Astrocyte (in vitro differentiated cells and primary cell): ENCODE data around the gene SMAD3. TPM values are rescaled to one million over a fixed set of nuclear protein-coding genes. Genes with fewer than 3 reads are reported as not detected.

Experiments
- DNase-seq: peaks from one replicate; pipeline ENCODE4 v3.0.0-alpha.2; 2010; ENCODE audit warnings: low read depth
- FAIRE-seq: peaks from 2 replicates; lab custom pipeline; 2011; peaks lifted over from hg19 to GRCh38; lab: Jason Lieb, UNC
- H2AFZ ChIP-seq: 2 replicates; pipeline ENCODE4 v1.6.0; 2012; ENCODE audit warnings: low read depth, low read length, inconsistent platforms
- H3K27ac ChIP-seq: 2 replicates; pipeline ENCODE4 v1.5.1; 2011; ENCODE audit warnings: low read depth, low read length, inconsistent platforms
- H3K27me3 ChIP-seq: 2 replicates; pipeline ENCODE4 v1.6.0; 2011; ENCODE audit warnings: low read length, inconsistent platforms; ENCODE audit not compliant: insufficient read depth
- H3K36me3 ChIP-seq: 2 replicates; pipeline ENCODE4 v1.5.1; 2011; ENCODE audit warnings: low read length, inconsistent platforms; ENCODE audit not compliant: insufficient read depth
- H3K4me1 ChIP-seq: 2 replicates; pipeline ENCODE4 v1.5.1; 2011; ENCODE audit warnings: low read length, inconsistent platforms; ENCODE audit not compliant: insufficient read depth
- H3K4me2 ChIP-seq: 2 replicates; pipeline ENCODE4 v1.6.0; 2012; ENCODE audit warnings: low read length, inconsistent platforms
- H3K4me3 ChIP-seq: 2 replicates; pipeline ENCODE4 v1.5.1; 2011; ENCODE audit warnings: low read depth, mild to moderate bottlenecking, low read length, inconsistent platforms; ENCODE audit not compliant: insufficient read depth
- H3K79me2 ChIP-seq: 2 replicates; pipeline ENCODE4 v1.6.0; 2012; ENCODE audit warnings: mild to moderate bottlenecking, low read length, inconsistent platforms; ENCODE audit not compliant: insufficient read depth
- H3K9ac ChIP-seq: 2 replicates; pipeline ENCODE4 v1.6.0; 2012; ENCODE audit warnings: mild to moderate bottlenecking, low read length, inconsistent platforms
- H3K9me3 ChIP-seq: 2 replicates; pipeline ENCODE4 v1.5.1; 2012; ENCODE audit warnings: low read depth, mild to moderate bottlenecking, low read length, inconsistent platforms; ENCODE audit not compliant: insufficient read depth
- H4K20me1 ChIP-seq: 2 replicates; pipeline ENCODE4 v1.6.0; 2012; ENCODE audit warnings: low read length, inconsistent platforms; ENCODE audit not compliant: insufficient read depth
- H3K27ac Mint-ChIP-seq: one replicate; pipeline ENCODE4 v1.8.0; 2021; ENCODE audit warnings: mild to moderate bottlenecking, mixed read lengths; ENCODE audit not compliant: unreplicated experiment
- H3K27me3 Mint-ChIP-seq: one replicate; pipeline ENCODE4 v1.8.0; 2021; ENCODE audit warnings: low read depth, mixed read lengths; ENCODE audit not compliant: unreplicated experiment
- H3K36me3 Mint-ChIP-seq: one replicate; pipeline ENCODE4 v1.8.0; 2021; ENCODE audit warnings: low read depth, mixed read lengths; ENCODE audit not compliant: unreplicated experiment
- H3K4me1 Mint-ChIP-seq: one replicate; pipeline ENCODE4 v1.8.0; 2021; ENCODE audit warnings: low read depth, mixed read lengths; ENCODE audit not compliant: unreplicated experiment
- H3K4me3 Mint-ChIP-seq: one replicate; pipeline ENCODE4 v1.8.0; 2021; ENCODE audit warnings: mild to moderate bottlenecking, moderate library complexity, mixed read lengths; ENCODE audit not compliant: unreplicated experiment
- H3K9me3 Mint-ChIP-seq: one replicate; pipeline ENCODE4 v1.8.0; 2021; ENCODE audit warnings: mild to moderate bottlenecking, mixed read lengths; ENCODE audit not compliant: unreplicated experiment
- EZH2 ChIP-seq: IDR thresholded peaks from 2 replicates; pipeline ENCODE4 v1.6.1; 2012; ENCODE audit warnings: mild to moderate bottlenecking, low read length, inconsistent platforms; ENCODE audit not compliant: insufficient read depth
- total RNA-seq: library from RNA; stranded (reverse); gene quantifications from 2 replicates; pipeline ENCODE4 v1.2.1, GENCODE V29; 2021
- TF ChIP-seq, protein P1 (sequence below): IDR thresholded peaks from 2 replicates; pipeline ENCODE4 v1.5.1; 2011; ENCODE audit warnings: low read depth, mild to moderate bottlenecking, inconsistent platforms, low read length, moderate library complexity; ENCODE audit not compliant: insufficient read depth

The SMAD3 gene
- total RNA-seq, 1 donor from 2014 or later, result 78.0 TPM

DNA sequence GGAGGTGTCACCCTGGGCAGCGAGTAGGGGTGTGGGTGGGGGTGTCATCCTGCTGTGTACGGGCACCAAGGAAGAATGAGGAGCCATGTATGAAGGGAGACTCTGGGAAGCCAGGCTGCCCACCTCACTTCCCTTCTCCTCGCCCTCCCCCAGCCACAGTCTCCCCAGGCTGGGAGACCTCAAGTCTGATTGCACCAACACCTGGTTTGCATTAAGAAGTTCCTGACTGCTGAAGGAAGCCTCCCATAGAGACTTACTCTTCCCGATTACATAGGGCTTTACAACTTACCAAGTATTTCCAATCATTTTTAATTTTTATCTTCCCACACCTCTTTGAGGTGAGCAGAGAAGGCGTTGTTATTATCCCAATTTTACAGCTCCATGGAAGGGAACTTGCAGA lies 29.5 kb upstream of the SMAD3 start:
- no peak overlapping the region for H3K27ac ChIP-seq
- peaks cover 12% of the 10 kb centered on the region for H3K27me3 Mint-ChIP-seq
- no peaks in the 10 kb centered on the region for H3K9me3 Mint-ChIP-seq
- H3K4me1 ChIP-seq, result peaks cover 25% of the 10 kb centered on the region
- no peaks in the 10 kb centered on the region for H3K79me2 ChIP-seq
- FAIRE-seq (no peak), DNase-seq (no peak)
- no peak overlapping the region for H3K4me3 ChIP-seq
- peaks cover 31% of the 10 kb centered on the region for H3K4me1 Mint-ChIP-seq
- H3K4me2 ChIP-seq, result no peak overlapping the region
- H3K27ac Mint-ChIP-seq, result no peak overlapping the region
- H3K36me3 Mint-ChIP-seq, result no peaks in the 10 kb centered on the region
- peaks cover 8% of the 10 kb centered on the region for H3K27me3 ChIP-seq
- no peak overlapping the region for H3K9ac ChIP-seq
- no peaks in the 10 kb centered on the region for H3K9me3 ChIP-seq
- no peak overlapping the region for H2AFZ ChIP-seq
- H3K4me3 Mint-ChIP-seq, result no peak overlapping the region
- H4K20me1 ChIP-seq, result no peaks in the 10 kb centered on the region
- H3K36me3 ChIP-seq, result no peaks in the 10 kb centered on the region
- no peak for TF ChIP-seq EZH2
- TF ChIP-seq, protein P1, sequence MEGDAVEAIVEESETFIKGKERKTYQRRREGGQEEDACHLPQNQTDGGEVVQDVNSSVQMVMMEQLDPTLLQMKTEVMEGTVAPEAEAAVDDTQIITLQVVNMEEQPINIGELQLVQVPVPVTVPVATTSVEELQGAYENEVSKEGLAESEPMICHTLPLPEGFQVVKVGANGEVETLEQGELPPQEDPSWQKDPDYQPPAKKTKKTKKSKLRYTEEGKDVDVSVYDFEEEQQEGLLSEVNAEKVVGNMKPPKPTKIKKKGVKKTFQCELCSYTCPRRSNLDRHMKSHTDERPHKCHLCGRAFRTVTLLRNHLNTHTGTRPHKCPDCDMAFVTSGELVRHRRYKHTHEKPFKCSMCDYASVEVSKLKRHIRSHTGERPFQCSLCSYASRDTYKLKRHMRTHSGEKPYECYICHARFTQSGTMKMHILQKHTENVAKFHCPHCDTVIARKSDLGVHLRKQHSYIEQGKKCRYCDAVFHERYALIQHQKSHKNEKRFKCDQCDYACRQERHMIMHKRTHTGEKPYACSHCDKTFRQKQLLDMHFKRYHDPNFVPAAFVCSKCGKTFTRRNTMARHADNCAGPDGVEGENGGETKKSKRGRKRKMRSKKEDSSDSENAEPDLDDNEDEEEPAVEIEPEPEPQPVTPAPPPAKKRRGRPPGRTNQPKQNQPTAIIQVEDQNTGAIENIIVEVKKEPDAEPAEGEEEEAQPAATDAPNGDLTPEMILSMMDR, result no peak

DNA sequence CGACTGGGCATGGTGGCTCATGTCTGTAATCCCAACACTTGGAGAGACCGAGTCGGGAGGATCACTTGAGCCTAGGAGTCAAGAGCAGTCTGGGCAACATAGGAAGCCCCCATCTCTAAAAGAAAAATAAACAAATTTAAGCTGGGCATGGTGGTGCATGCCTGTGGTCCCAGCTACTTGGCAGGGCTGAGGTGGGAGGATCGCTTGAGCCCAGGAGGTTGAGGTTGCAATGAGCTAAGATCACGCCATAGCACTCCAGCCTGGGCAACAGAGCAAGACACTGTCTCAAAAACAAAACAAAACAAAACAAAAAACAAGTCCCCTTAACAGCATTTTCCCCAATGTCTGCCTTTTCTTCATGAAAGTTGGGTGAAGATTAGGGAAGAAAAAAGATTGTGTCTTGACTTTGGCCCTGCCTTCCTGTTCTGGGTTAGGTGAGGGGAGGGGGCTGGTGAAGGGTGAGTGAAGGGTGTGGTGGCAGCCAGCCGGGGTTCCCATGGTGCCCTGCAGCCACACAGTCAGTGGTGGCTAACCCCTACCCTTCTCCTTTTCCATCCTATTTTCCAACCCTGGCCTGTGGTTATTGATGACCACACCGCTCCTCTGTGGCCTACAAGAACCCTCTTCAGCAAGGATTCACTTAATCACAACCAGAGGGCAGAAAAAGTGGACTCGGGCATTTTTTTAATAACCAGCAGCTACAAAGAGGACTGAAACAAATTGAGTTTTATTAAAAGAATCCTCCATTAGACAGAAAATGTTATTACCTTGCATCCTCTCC lies 28.4 kb upstream of the SMAD3 start:
- Histone ChIP-seq H3K36me3 (no peaks in the 10 kb centered on the region), H3K27ac (no peak overlapping the region), H3K4me3 (no peak overlapping the region), H3K79me2 (no peaks in the 10 kb centered on the region), H3K9me3 (no peaks in the 10 kb centered on the region), H4K20me1 (no peaks in the 10 kb centered on the region), H3K4me1 (peaks cover 25% of the 10 kb centered on the region), H3K27me3 (peaks cover 8% of the 10 kb centered on the region), H3K4me2 (no peak overlapping the region), H3K9ac (no peak overlapping the region), H2AFZ (no peak overlapping the region)
- H3K4me1 Mint-ChIP-seq, result peaks cover 38% of the 10 kb centered on the region
- no peaks in the 10 kb centered on the region for H3K36me3 Mint-ChIP-seq
- no peak overlapping the region for H3K27ac Mint-ChIP-seq
- H3K4me3 Mint-ChIP-seq, result no peak overlapping the region
- FAIRE-seq (no peak), DNase-seq (no peak)
- H3K9me3 Mint-ChIP-seq, result no peaks in the 10 kb centered on the region
- no peak for TF ChIP-seq EZH2
- TF ChIP-seq, protein P1, result no peak
- H3K27me3 Mint-ChIP-seq, result peaks cover 12% of the 10 kb centered on the region

DNA sequence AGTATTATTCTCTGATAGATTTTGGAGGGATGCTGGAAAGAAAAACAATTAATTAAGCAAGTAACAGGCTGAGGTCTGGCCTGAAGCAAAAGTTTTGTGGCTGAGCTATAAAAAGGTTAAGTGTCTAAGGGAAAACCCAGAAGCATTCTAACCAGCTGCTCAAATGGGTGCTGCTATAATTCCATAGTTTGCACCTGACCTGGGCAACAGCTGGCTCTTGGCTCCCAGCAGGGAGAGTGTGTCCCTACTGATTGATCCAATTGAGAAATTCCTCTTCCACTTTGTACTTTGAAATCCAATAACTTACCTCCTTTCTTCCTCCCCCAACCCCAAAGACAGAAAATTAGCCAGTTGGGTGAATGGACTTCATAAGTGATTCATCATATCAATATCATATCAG lies 27.7 kb upstream of the SMAD3 start:
- no peak overlapping the region for H2AFZ ChIP-seq
- H4K20me1 ChIP-seq, result no peaks in the 10 kb centered on the region
- no peak overlapping the region for H3K4me3 Mint-ChIP-seq
- no peaks in the 10 kb centered on the region for H3K9me3 Mint-ChIP-seq
- no peaks in the 10 kb centered on the region for H3K36me3 ChIP-seq
- no peak overlapping the region for H3K27ac Mint-ChIP-seq
- H3K4me1 ChIP-seq, result peaks cover 25% of the 10 kb centered on the region
- no peak for FAIRE-seq
- H3K4me3 ChIP-seq, result no peak overlapping the region
- DNase-seq, result no peak
- H3K4me2 ChIP-seq, result no peak overlapping the region
- H3K9me3 ChIP-seq, result no peaks in the 10 kb centered on the region
- peaks cover 12% of the 10 kb centered on the region for H3K27me3 Mint-ChIP-seq
- no peak overlapping the region for H3K27ac ChIP-seq
- no peaks in the 10 kb centered on the region for H3K79me2 ChIP-seq
- H3K9ac ChIP-seq, result no peak overlapping the region
- TF ChIP-seq EZH2, result no peak
- TF ChIP-seq, protein P1, result no peak
- H3K4me1 Mint-ChIP-seq, result peaks cover 45% of the 10 kb centered on the region
- H3K36me3 Mint-ChIP-seq, result no peaks in the 10 kb centered on the region
- peaks cover 8% of the 10 kb centered on the region for H3K27me3 ChIP-seq
